ENCODE measurements around the gene CITED4. TPM values are rescaled to one million over a fixed set of nuclear protein-coding genes. Genes with fewer than 3 reads are reported as not detected.

Gene CITED4
- total and polyA plus RNA-seq, 9 of the 15 experiments (the other 6 are each of a cell fraction or from before 2014, with no cell fraction given): 0.11 to 1.2 (median 0.17) TPM; not detected in 2

DNA sequence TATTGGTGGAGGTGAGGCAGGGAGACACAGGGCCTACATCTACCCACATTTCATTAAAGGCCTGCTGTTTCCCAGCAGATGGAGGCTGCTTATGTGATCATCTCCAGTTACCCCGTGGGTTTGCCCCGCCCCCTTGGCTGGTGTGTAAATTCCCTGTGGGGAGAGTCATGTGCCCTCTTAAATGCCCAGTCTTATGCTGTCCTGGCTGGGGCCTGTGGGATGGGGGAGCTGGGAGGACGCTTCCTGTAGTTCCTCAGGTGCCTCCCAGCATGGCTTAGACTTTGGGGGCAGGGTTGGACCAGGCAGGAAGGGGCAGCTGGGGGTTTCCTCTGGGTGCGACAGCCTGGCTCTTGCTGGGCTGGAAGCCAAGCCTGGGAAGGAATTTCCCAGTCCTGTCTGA, 15.5 kb upstream of the CITED4 start (continued):
- TF ChIP-seq ZNF592 (IDR thresholded peaks at IDR 0.05): peak; percentile 48; the same call in 1 of the 2 replicates
- TF ChIP-seq CXXC5 (CRISPR knock-in tag; IDR thresholded peaks at IDR 0.05): 0 out of 2 replicates have a peak, but pooled peaks have one; percentile 15

DNA sequence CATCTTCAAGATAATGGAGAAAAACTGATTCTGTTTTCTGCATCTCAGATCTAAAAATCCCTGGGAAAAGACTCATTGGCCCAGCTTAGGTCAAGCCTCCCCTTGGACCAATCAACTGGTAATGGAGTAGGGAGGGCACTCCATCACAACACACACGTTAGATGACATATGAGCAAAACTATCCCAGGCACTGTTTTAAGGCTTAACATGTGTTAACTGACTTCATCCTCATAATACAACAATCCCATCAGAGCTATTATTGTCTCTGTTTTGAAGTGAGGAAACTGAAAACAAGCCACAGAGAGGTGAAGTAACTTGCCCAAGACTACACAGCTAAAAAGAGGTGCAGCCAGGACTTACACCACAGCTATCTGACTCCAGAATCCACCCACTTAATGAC, 14.7 kb upstream of the CITED4 start:
- no TSS peak for BruUV-seq (replicated peaks)
- Histone ChIP-seq H3K4me2 (ENCODE audit: insufficient read depth, low read length) (no peak overlapping the region), H3K79me2 (ENCODE audit: control insufficient read depth, insufficient read depth, low read length) (no peaks in the 10 kb centered on the region), H3K9me1 (ENCODE audit: control insufficient read depth, insufficient read depth, low read length) (no peaks in the 10 kb centered on the region), H3K27ac (ENCODE audit: extremely low read depth, low read depth, low read length) (peak overlapping the region; percentile 44; the same call in 2 of the 3 replicates), H3K27me3 (ENCODE audit: control insufficient read depth in 2 of 2, insufficient read depth in 2 of 2, low read length in 2 of 2) (no peaks in the 10 kb centered on the region; a peak in 1 of 5 replicates), H2AFZ (ENCODE audit: low read depth, low read length) (peak overlapping the region; percentile 73; the same call in 1 of the 2 replicates), H4K20me1 (replicated peaks; ENCODE audit: control insufficient read depth, insufficient read depth, low read length) (no peaks in the 10 kb centered on the region), H3K36me3 (ENCODE audit: control insufficient read depth, insufficient read depth, low read length) (no peaks in the 10 kb centered on the region), H3K9ac (ENCODE audit: insufficient read depth in 1 of 2, low read depth in 2 of 2, low read length in 2 of 2) (no peak overlapping the region), H3K9me3 (replicated peaks; ENCODE audit: control insufficient read depth, insufficient read depth, low read depth, low read length) (no peaks in the 10 kb centered on the region), H3K4me1 (replicated peaks in 1 of 2; ENCODE audit: control insufficient read depth in 2 of 2, insufficient read depth in 2 of 2, low read length in 2 of 2) (peaks cover 29 to 37% of the 10 kb centered on the region in 2 experiments; a peak in 4 of 5 replicates), H3K4me3 (no peak overlapping the region)
- WGBS (ENCODE audit: insufficient coverage, low coverage, missing lambda C conversion rate): 70% methylated on average over 1 of the region's 1 CpG
- ATAC-seq (no peak), DNase-seq (ENCODE audit: extremely low read depth in 1 of 4, low spot score in 3 of 4) (no peak), FAIRE-seq (no peak)
- in situ Hi-C loops (cut with MboI) (no loop called here), intact Hi-C loops (cut with micrococcal nuclease) (no loop called here)
- ChIA-PET CTCF (ENCODE audit: low intra/inter-chr PET ratio) (no interaction called here), POLR2A (interaction anchor here (0.6 to 5.0 kb wide), 11 partner anchors 8 to 370 kb away, joined by 3 to 16 read pairs (median 4); no protein-coding TSS in a partner anchor)
- no peak for TF ChIP-seq ZKSCAN8 (CRISPR knock-in tag; IDR thresholded peaks at IDR 0.05)
- no peak for TF ChIP-seq RNF219 (CRISPR knock-in tag; IDR thresholded peaks at IDR 0.05)
- TF ChIP-seq ETS2 (tag; IDR thresholded peaks at IDR 0.05; ENCODE audit: borderline replicate concordance, poor library complexity, severe bottlenecking): no peak
- no peak for TF ChIP-seq ZNF644 (tag; IDR thresholded peaks at IDR 0.05; ENCODE audit: low read depth)
- no peak for TF ChIP-seq ZBTB5 (IDR thresholded peaks at IDR 0.05)
- 0 out of 2 replicates have a peak, but pooled peaks have one; percentile 14 for TF ChIP-seq RB1 (IDR thresholded peaks at IDR 0.05; ENCODE audit: low read depth)

Data from K562 (cell line).